ENCODE measurements around the gene BAIAP2L1.

Gene BAIAP2L1

DNA sequence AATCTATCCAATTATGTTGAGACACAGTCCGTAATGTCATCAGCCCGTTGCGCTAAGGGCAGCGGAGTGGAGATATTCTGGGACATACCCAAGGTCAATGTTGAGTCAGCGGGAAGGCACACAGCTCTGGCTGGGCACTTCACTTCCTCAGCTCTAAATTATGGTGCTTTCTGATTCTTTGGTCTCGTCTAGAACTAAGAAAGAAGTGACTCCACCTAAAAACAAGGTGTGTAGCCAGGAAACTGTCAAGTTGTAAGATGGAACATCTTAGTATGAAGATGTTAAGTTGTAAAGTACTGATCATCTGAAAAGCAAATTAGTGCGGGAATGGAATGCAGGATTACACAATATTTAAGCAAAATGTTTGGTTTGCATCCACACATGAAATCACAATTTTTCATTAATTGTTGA, 43.1 kb downstream of the BAIAP2L1 start:
- no peak for DNase-seq

DNA sequence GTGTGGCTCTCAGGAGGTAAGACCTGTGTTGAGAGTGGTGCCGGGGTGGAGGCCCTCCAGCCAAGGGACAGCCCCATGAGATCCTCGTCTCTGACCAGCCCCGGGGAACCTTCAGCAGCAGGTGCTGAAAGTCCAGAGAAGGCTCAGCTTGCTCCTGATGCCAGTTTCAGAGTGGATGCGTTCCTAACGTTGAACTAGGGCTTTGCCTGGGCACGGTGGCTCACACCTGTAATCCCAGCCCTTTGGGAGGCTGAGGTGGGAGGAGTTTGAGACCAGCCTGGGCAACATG, 45.7 kb downstream of the BAIAP2L1 start:
- DNase-seq = no peak

DNA sequence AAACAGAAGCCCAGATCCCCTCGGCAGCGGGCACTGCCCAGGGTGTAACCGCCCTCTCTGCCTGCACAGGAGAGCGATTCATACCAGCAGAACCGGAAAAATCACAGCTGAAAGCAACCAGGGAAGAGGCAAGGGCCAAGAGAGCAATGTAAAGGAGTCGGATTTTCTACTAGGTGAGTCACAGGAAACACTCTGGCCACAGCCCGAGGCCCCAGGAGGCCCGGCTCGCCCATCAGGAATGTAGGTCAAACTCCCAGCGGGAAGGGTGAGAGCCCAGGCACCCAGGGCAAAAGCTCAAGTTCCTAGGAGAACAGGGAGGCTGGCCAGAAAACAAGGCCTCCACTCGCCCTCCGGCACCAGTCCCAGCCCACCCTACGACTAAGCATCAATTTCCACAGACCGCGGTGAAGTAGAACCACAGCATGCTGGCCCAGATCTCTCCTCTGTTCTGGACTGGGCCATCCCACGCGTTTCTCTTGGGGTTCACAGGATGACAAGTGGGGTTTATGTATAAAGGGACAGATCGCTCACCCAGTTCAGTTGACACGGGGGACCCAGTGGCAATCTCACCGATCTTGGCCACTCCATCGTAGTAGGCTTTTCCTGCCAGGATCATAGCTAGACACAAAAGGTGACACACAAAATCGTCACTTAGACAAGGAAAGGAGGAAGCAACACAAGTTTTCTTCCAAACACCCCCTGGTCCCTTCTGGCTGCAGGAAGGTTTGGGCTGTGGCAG, 46.2 kb downstream of the BAIAP2L1 start:
- DNase-seq = no peak

DNA sequence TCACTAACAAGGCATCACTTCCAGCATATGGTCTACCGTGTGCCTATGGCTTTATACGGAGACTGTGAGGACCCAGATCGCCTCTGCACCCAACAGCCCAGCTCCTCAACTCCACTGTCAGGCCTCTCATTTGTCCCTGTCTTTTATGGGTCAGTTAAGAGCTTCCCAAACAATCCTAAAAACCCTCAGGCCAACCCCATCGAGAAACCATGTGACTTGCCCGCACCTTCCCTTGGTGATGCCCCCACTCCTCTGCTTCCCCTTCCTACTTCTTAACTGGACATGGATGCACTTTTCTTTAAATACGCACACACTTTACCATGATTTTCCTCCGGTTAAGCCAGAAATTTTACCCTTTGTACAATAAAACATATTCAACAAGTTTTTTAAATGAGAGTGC, 46.8 kb downstream of the BAIAP2L1 start:
- DNase-seq = no peak

DNA sequence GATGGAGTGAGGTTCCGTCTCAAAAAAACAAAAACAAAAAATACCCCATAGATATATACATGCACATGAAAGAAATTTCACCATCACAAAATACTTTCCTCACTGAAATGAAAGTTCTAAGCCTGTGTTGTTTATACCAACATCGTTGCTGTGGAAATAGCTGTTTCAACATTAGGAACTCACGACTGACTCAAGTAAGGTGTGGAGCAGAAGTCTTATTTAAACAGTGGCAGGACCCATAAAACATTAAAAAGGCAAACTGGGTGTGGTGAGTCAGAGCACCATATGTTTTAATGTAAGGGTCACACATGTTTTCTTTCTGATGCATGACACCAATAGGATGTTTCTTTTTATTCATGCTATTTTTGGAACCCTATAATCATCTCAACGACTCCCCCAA, 48.3 kb downstream of the BAIAP2L1 start:
- DNase-seq = no peak

DNA sequence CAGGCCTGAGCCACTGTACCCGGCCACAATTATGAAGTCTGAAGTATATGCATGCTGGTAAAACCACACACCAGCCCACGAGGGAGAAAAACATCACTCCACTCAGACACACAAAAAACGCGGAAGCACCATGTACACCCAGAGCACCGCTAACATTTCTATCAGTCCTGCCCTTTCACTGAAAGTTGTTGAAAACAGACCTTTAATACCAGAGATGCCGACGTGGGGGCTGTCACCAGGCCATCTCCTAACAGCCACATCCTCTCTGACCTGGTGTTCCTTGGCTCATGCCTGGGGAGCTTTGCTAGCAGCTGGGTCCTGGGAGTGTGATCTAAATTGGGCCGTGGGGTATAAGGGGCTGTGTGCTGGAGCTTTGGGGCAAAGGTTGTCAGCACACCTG, 49.8 kb downstream of the BAIAP2L1 start:
- no peak for DNase-seq

DNA sequence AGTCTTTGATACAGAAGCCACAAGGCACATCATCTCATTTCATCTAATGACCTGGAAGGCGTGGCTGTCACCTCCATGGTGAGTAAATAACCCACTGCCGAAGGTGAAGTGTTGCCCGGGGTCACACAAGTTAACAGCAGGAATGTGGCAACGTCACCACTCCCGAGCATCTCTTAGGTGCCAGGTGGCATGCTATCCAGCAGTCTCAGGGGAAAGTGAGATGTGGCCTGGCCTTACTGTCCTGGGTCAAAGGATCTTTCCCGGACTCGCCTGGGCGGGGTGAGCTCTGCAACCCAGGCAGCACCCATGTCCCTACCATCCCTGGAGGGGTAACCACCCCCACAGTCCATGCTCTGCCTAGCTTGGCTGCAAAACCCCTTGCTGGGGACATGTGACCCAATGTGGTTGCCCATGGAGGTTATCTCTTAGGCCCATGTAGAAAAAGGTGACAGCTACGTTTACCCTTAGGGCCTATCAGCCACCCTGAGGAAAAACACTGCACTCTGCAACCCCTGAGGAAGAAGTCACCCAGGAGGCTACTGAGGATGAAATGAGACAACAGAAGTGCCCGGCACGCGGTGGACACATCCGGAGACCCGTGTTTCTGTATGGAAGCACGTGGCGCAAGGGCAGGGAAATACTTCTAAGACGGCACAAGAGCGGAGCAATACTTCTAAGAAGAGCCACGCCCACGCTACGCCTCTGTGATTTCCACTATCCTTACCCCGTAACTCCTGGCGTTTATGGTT, 52.0 kb downstream of the BAIAP2L1 start:
- DNase-seq = no peak

DNA sequence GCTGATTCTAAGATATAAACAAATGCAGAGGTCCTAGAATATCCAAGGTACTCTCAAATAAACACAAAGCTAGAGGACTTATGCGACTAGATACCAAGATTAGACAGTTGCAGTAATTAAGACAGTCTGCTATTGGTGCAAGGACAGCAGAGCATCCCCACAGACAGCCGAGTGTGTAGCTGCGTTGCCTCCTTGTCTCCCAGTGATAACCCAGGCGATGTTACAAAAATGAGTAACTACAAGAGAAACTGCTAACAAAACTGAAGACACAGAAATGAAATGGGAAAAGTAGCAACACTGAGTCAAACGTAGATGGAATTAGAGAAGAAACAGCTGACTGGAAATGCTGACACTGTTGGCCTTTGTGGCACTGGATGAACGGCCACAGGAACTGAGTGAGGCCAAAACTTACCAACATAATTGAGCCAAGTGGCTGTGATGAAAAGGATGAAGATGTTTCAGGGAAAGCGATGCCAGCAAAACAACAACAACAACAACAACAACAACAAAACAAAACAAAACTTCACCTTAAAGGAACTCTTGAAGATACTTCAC, 54.3 kb downstream of the BAIAP2L1 start:
- no peak for DNase-seq

DNA sequence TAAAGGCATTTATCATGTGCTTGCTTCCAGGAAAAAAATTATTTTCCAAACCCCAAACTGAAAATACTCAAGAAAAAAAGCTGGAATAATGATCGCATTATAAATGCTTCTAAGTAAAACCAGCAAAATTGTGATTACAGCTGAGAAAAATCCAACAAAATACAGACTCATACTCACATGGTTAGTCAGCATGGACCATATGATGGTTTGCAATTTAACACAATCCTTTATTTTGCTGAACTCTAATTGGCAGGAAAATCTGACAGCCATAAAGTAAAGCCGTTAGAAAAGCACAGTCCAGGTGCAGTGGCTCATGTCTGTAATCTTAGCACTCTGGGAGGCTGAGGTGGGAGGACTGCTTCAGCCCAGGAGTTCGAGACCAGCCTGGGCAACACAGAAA, 59.8 kb downstream of the BAIAP2L1 start:
- DNase-seq = no peak

DNA sequence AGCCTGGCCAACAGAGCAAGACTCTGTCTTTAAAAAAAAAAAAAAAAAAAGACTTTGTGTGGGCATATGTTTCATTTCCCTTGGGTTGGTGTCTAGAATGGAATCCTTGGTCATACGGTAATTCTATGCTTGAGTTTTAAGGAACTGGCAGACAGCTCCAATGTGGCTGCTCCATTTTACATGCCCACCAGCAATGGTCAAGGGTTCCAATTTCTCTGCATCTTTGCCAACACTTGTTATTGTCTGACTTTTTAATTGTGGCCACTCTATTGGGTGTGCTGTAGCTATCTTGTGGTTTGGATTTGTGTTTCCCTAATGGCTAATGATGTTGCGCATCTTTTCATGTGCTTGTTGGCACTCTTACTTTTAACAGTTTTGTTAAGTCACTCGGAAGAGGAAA, 61.8 kb downstream of the BAIAP2L1 start:
- no peak for DNase-seq

DNA sequence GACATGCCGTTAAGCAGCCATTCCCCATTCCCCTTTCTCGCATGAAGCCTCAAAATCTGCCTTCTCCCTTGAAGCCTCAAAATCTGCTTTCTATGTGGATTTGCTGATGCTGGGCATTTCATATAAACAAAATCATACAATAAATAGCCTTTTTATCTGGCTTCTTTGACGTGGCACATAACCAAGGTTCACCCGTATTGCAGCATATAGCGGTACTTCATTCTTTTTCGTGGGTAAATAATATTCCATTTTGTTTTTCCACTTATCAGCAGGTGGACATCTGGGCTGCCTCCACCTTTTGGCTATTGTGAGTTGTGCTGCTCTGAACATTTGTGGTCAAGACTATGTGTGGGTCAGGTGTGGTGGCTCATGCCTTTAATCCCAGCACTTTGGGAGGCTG, 62.4 kb downstream of the BAIAP2L1 start:
- DNase-seq = no peak

DNA sequence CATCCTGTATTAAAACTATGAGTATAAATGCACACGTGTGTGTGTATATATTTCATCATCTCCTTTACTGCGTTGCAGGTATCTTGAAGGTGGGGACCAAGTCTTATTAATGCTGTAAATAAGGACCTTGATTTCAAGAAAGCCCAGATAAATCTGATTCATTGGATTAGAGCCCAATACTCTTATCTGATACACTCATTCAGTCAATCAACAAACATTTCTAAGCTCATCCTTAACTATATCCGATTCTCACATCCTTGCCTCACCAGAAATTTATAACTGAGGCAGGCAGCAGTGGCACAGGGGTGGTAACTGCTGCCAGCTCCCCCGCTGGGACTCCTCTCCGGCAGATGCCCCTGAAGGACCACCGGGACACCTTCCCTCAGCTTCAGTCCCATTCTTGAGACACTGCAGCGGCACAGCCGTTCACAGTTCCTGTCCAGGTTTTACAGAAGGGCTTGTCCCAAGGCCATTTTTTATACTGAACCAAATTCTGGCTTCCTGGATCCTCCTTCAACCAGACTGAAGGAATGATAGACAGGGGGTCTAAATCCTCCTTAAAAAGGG, 65.4 kb downstream of the BAIAP2L1 start:
- no peak for DNase-seq

DNA sequence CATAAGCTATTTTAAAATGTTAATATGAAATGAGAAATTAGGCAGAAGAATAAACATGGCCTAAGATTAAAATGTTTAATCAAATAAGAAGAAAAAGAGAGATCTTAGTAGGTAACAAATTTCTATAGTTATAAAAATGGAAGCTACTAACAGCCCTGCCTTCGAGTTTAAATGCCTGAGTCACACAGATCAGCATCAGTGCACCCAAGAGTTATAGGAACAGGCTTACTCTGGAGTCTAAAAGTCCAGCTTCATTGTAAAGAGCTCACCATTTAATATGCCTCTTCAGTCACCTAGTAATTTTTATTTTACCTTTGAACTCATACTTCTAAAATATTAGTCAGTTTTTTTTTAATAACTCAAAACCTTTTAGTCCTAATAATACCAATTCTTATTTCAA, 66.8 kb downstream of the BAIAP2L1 start:
- DNase-seq = no peak

DNA sequence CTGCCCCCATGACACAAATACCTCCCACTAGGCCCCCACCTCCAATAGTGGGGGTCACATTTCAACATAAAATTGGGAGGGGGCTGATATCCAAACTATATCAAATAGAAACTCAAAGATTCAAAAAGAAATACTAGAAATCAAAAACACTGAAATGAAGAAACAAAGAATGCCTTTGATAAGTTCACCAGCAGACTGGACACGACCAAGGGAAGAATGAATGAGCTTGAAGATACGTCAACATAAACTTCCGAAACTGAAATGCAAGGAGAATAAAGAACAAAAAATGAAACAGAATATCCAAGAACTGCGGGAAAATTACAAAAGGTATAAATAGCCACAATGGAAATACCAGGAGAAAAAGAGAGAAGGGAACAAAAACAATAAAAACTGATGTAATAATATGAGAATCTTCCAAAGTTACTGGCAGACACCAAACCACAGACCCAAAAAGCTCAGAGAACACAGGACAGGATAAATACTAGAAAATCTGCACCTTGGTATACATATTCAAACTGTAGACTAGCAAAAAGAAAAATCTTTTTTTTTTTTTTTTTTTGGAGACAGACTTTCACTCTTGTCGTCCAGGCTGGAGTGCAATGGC, 69.9 kb downstream of the BAIAP2L1 start:
- no peak for DNase-seq

DNA sequence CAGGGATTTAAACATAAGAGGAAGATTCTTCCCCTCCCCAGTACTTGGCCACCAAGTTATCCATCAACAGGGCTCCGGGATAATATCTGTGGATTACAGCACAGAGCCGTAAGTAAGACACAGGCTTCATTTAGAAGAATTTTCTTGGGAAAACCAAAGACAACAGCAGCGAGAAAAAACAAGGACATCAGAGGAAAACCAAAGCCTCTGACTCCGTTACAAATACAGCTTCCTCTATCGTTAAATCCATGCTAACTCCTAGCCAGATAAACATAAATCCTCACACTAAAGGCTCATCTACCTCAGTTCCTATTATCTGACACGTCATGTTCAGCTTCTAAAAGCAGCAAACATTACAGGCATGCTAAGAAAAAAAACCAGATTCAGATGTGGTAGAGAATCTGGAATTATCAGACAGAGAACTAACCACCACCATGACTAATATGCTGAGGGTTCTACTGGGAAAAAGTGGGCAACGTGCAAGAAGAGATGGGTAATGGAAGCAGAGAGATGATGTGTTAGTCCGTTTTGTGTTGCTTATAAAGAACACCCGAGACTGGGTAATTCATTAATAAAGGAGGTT, 71.0 kb downstream of the BAIAP2L1 start:
- no peak for DNase-seq

DNA sequence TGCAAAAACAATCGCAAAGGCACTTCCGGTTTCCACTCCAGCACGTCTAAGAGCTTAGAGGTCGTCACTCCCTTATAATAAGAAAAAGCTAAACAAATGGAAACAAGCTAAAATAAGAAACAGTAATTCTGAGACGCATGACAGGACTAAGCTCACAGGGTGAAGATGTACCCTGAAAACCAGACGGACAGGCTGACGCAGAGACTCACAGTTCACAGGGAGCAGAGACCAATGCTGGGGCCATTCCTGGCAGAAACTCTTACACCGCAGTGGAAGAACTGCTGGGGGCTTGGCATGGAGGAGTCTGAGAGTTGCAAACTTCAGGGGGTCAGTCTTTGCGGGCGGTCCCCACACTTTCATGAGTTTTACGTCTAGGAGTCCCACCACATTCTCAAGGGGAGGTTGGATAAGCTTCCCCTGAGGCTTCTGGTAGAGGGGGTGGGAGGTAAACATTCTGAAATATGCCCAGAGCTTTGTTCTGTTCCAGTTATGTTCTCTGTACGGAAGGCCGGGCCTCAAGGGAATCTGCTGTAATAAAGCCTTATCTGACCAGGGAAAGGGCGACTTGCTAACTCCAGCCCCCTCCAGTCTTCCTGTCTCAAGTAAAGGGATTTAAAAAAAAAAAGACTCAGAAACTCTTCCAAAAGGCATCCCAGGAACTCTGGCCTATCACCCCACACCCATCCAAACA, 71.6 kb downstream of the BAIAP2L1 start:
- DNase-seq = no peak

DNA sequence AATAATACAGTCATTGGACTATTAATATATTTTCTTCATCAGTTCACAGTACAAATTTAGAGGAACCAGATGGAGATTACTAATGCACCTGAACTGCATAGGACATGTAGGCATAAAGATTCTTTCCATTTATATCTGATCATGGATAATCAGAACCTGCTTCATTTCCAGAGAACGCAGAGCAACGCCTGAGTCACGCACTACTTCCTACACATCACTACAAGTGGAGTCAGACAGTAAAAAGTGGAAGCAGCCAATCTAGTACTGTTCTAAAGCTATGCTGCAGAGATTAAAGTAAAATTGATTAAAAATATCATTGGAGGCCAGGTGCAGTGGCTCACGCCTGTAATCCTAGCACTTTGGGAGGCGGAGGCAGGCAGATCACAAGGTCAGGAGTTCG, 76.1 kb downstream of the BAIAP2L1 start:
- no peak for DNase-seq

DNA sequence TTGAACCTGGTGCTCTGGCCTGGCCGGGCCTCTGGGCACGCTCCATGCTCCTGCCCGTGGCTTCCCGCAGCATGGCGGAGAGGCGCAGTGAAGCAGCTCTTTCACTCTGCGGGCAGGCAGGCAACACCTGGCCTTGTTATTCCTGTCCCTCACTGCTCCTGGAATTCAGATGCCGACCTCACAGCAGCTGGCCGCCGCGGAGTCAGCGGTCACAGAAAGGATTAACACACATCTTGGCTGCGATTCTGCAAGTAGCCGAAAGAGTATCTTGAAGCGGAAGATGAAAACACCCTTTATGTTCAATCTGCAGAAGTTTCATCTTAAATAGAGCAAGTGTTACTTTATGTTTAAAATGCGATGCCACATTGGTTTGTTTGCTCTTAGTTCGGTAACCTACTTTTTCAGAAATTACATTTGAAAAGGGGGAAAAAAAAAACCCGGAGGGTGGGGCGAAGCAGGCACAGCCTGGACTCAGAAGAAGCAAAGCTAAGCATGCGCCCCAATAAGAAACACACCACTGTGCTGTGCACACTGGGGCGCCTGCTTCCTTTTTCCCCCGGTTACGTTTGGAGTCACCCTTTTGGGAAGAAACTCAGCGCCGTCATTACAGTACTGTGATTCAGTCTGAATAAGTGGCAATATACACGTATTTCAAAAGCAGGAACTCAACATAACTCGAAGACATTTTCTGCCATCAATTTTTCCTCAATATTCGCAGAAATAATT, 77.1 kb downstream of the BAIAP2L1 start:
- DNase-seq = no peak

DNA sequence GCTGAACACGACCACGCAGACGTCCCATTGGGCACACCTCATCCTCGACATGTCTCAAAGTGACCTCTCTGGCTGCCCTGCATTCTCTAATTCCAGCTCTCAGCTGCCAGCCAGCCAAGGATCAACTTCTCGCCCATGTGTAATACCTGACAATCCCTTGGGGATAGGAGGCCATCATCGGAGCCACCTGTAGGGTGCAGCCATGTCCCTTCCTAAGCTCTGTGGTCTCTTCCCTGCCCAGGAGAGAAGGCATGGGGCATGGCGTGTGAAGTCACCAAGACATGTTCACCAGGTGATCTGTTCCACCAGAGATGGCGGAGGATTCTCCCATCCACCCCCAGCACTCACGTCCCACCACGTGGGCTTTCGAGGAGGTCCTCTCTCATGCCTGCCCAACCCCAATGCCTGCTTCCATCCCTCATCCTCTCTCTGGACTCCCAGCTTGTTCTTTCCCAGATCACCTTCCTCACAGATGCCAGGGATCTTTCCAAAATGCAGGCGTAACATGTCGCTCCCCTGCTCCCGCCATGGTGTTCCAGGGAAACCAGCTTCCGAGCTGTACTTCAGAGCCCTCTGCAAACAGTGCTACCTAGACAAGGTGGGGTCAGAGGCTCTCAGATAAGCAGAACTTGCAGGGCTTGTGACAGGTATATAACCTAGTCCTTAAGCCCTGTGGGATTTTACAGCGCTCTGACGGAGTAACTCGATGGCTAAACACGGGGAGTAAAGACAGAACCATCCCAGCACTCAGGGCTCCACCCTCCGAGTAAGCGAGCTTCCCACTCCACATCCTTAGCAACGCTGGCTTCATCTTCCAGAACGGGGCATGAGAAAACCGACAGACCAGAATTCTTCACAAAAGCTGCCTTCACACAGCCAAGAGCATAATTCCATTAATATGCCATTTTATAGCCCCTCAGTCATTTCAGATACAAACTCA, 78.3 kb downstream of the BAIAP2L1 start:
- no peak for DNase-seq

DNA sequence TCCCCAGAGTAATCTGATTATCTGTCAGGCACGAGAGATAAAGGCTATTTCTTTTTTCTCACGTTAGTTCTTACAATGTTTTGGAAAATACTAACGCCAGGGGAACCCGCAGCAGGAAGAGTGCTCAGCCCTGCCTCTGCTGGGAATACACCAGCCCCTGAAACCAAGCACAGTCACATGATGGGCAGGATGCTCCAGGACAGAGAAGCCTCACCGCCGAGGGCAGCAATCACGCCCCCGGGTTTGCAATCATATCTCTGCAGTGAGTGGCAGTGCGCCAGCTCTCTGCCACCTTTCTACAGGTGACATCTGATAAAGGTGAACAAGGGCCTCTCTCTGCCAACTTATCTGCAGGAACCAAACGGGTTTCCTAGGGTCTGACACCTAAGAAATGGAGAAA, 79.6 kb downstream of the BAIAP2L1 start:
- no peak for DNase-seq

DNA sequence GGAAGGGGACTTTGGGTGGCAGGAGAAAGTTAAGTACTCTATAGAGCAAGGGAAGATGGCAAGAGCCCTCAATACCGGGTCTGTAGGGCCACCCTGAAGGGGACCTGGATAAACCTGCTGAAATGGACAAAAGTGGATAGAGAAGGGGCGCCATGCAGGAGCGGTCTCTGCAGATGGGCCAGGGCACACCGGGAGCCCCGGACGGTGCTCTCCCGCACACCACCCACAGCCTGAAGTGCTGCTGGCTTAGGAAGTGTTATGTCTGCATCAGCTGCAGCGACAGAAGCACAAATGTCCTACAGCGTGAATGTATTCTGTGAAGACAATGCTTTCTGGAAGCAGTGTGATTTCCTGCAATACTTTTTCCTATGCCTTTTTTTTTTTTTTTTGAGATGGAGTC, 81.7 kb downstream of the BAIAP2L1 start:
- no peak for DNase-seq
